Ectodermal cell (in vitro differentiated cells): ENCODE results near the gene DPYD.

Experiments used
- H3K27ac ChIP-seq: 2 replicates; pipeline ENCODE4 v1.7.0; 2013; ENCODE audit warnings: mild to moderate bottlenecking, low read depth, low read length; ENCODE audit not compliant: insufficient read depth, poor library complexity, severe bottlenecking
- H3K27me3 ChIP-seq: 2 replicates; pipeline ENCODE4 v1.7.0; 2013; ENCODE audit warnings: mild to moderate bottlenecking, low read length; ENCODE audit not compliant: insufficient read depth, control insufficient read depth, poor library complexity, severe bottlenecking
- H3K36me3 ChIP-seq: one replicate; pipeline ENCODE4 v1.7.0; 2013; ENCODE audit warnings: low read length; ENCODE audit not compliant: control insufficient read depth, insufficient read depth
- H3K4me1 ChIP-seq: one replicate; pipeline ENCODE4 v1.7.0; 2013; ENCODE audit warnings: low read length; ENCODE audit not compliant: control insufficient read depth, insufficient read depth
- H3K4me3 ChIP-seq: 2 replicates; pipeline ENCODE4 v1.7.0; 2013; ENCODE audit warnings: low read depth, low read length, control low read depth; ENCODE audit not compliant: insufficient read depth
- H3K9me3 ChIP-seq: 2 replicates; pipeline ENCODE4 v1.7.0; 2013; ENCODE audit warnings: mild to moderate bottlenecking, low read length, moderate library complexity; ENCODE audit not compliant: control insufficient read depth
- WGBS, 2 experiments: methylation state at CpG; one replicate each; pipeline ENCODE4 v1.1.7; 2013; ENCODE audit warnings: missing lambda C conversion rate in 2 of 2; 5-methylcytosine and 5-hydroxymethylcytosine counted together

DPYD gene

DNA sequence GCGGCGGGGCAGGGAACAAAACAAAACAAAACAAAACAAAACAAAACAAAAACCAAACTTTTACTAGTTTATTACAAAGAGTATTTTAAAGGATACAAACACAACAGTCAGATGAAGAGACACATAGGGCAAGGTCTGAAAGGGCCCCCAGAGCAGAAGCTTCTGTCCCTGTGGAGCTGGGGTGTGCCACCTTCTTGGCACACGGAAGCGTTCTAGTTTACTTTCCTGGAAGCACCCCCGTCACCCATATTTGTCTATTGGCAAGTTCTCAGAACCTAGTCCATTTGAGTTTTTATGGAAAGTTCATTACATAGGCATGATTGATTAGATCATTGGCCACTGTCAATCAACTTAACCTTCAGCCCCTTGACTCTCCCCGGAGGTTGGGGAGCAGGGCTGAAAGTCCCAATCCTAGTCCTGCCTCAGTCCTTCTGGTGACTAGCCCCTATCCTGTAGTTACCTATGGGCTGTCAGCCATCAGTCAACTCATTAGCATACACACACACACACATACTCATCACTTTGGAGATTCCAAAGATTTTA, 380.4 kb downstream of the DPYD start:
- Histone ChIP-seq H3K27me3 (no peaks in the 10 kb centered on the region), H3K4me3 (no peak overlapping the region)

DNA sequence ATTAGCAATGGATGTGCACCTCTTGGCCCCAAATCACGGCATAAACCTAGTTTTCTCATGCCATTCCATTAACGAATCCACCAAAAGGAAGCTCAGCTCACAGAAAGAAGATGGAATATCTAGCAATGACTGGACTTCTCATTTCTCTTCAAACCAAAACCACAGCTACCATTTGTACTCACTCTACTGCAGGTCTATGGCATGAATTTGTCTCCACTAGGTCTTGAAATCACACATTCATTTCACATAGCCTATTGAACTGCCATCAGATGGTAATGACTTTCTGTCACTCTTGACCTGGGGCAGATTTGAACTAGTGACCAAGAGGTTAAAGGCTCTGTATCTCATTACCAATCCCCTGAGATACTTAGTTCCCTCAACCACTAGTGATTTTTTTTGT, 382.7 kb downstream of the DPYD start:
- Histone ChIP-seq H3K4me3 (no peak overlapping the region), H3K4me1 (peaks cover 4% of the 10 kb centered on the region), H3K36me3 (no peaks in the 10 kb centered on the region), H3K9me3 (no peaks in the 10 kb centered on the region), H3K27me3 (no peaks in the 10 kb centered on the region), H3K27ac (no peak overlapping the region)
- WGBS, 2 experiments, result 91 to 96% methylated on average over 2 of the region's 2 CpGs

More for the DNA sequence above, 380.4 kb downstream of the DPYD start:
- Histone ChIP-seq H3K36me3 (no peaks in the 10 kb centered on the region), H3K4me1 (peaks cover 4% of the 10 kb centered on the region), H3K9me3 (no peaks in the 10 kb centered on the region), H3K27ac (no peak overlapping the region)
- 93 to 98% methylated on average over 4 of the region's 6 CpGs for WGBS, 2 experiments

DNA sequence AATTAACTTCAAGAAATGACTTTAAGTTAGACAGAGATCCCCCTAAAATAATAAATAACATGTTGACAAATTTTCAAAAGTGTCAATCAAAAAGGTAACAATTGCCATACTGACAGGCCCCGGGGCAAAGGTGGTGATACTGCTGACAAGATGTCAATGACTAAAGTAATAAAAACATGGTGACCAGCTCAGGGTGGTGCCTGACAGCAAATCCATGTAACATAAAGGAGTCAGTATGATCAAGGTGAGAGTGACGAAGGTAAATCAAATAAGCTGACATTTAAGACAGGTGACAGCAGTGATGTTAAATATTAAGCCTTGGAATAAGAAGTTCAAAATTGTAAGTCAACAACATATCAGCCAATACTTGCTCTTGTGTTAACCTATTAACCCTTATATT, 387.5 kb downstream of the DPYD start:
- 86 to 97% methylated on average over 2 of the region's 2 CpGs for WGBS, 2 experiments
- no peak overlapping the region for H3K27ac ChIP-seq

DNA sequence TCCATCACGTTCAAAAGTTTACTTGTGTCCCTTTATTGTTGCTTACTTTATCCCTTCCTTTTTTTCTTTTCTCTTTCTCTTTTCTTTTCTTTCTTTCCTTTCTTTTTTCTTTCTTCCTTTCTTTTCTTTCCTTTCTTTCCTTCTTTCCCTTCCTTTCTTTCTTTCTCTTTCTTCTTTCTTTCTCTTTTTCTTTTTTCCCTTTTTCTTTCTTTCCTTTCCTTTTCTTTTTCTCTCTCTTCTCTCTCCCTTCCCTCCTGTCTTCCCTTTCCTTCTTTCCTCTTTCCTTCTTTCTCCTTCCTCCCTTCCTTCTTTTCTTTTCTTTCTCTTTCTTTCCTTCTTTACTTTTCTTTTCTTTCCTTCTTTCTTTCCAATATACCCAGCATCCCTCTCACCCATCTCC, 391.2 kb downstream of the DPYD start:
- no peaks in the 10 kb centered on the region for H3K4me1 ChIP-seq
- H3K27ac ChIP-seq, result no peak overlapping the region
- no peak overlapping the region for H3K4me3 ChIP-seq
- H3K9me3 ChIP-seq, result no peaks in the 10 kb centered on the region
- 86 to 90% methylated on average over 1 of the region's 1 CpG for WGBS, 2 experiments
- H3K27me3 ChIP-seq, result no peaks in the 10 kb centered on the region
- no peaks in the 10 kb centered on the region for H3K36me3 ChIP-seq

More for the DNA sequence above, 387.5 kb downstream of the DPYD start:
- no peak overlapping the region for H3K4me3 ChIP-seq
- no peaks in the 10 kb centered on the region for H3K36me3 ChIP-seq
- H3K9me3 ChIP-seq, result no peaks in the 10 kb centered on the region
- no peaks in the 10 kb centered on the region for H3K27me3 ChIP-seq
- peaks cover 4% of the 10 kb centered on the region for H3K4me1 ChIP-seq

DNA sequence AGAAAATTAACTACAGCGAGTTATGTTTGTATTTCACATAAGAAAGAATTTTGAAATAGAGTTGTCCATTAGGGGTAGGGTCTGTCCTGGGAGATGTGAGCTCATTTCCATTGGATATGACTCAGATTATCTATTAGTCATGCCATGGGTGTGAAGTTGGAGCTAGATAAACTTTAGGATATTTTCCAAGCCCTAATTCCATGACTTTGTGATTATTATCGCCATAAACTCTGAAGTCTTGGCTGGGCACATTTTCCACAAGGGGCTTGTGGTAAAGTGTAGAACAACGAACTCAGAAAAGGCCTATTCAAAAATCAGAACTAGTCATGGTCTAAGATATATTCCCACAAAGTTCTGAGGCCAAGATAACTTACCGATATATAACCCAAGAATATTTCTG, 396.6 kb downstream of the DPYD start:
- Histone ChIP-seq H3K9me3 (no peaks in the 10 kb centered on the region), H3K36me3 (no peaks in the 10 kb centered on the region), H3K4me1 (no peaks in the 10 kb centered on the region), H3K4me3 (no peak overlapping the region), H3K27me3 (no peaks in the 10 kb centered on the region), H3K27ac (no peak overlapping the region)
- 92 to 94% methylated on average over 4 of the region's 4 CpGs for WGBS, 2 experiments

DNA sequence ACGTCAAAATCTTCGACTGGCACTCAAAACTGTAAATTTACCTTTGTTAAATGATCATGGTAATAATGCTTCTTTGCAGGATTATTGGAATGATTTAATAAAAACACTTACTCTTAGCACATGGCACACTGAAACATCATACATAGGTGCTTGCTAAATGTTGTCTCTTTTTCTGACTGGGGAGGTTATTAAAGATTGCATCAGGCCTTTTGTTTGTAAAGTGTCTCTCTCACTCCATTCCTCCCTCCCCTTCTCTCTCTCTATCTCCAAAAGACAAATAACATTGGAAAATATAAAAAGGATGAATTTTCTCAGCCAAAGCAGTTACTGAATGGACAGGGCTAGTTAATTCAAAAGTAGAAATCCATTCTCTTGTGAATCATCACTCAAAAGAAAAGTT, 404.2 kb downstream of the DPYD start:
- Histone ChIP-seq H3K36me3 (no peaks in the 10 kb centered on the region), H3K4me3 (no peak overlapping the region), H3K27ac (no peak overlapping the region), H3K9me3 (no peaks in the 10 kb centered on the region), H3K4me1 (no peaks in the 10 kb centered on the region), H3K27me3 (no peaks in the 10 kb centered on the region)
- 95 to 100% methylated on average over 2 of the region's 2 CpGs for WGBS, 2 experiments

DNA sequence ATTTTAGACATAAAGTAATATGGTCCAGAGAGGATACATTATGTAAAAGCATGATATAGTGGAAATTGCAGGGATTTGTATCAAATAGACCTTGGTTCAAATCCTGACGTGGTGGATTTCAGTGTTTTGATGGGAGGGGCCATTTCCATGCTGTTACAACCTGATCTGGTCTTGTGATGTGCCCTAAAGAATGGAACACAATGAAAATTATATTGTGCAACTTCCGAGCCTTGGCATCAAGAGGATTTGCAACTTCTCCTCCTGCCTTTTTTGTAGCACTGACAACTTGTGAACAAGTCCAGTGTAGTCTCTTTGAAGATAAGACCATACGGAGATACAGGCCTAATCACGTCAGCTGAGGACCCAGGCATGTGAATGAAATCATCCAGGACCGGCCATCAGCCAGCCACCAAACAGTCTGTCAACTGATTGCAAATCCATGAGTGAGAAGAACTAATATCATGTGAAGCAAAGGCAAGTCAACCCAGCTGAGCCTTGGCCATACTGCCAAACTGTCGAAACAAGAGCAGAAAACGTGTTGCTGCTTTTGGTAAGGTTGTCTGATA, 412.1 kb downstream of the DPYD start:
- Histone ChIP-seq H3K27ac (no peak overlapping the region), H3K9me3 (no peaks in the 10 kb centered on the region), H3K4me1 (peaks cover 3% of the 10 kb centered on the region), H3K36me3 (no peaks in the 10 kb centered on the region), H3K27me3 (no peaks in the 10 kb centered on the region), H3K4me3 (no peak overlapping the region)
- 93 to 94% methylated on average over 7 of the region's 7 CpGs for WGBS, 2 experiments

DNA sequence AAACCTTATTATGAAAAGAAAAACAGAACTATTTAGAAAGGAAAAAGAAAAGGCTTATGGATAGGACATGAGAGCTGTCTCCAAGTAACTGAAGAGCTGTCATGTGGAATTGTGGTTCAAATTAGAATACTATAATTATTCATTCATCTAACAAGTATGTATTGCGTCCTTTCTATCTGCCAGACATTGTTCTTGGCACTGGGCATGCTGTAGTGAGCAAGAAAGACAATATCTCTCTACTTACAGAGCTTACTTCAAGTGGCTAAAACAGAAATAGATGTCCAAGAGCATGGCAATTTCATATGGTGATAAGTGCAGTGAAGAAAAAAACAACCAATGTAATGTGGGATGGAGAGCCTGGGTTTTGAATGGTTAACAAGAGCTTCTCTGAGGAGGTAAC, 413.0 kb downstream of the DPYD start:
- H3K27me3 ChIP-seq, result no peaks in the 10 kb centered on the region
- H3K27ac ChIP-seq, result no peak overlapping the region
- 100% methylated on average over 1 of the region's 1 CpG for WGBS, 2 experiments
- no peak overlapping the region for H3K4me3 ChIP-seq
- H3K36me3 ChIP-seq, result no peaks in the 10 kb centered on the region
- no peaks in the 10 kb centered on the region for H3K9me3 ChIP-seq
- H3K4me1 ChIP-seq, result peaks cover 3% of the 10 kb centered on the region

DNA sequence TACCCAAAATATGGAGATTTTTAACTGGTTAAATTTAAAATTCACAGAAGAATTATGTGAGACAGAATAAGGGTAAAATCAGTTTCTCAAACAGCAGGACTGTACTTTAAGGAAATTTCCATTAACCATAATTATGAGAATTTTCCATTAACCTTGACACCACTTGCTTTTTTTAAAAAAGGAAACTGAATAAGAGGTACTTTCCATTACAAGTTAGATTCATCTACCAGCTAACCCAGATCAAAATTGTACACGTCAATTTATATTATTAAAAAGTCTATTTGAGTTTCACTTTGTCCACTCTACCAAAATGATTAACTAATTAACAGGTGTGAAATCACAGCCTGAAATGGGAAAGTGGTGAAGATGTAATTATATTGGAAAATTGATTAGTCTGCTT, 414.5 kb downstream of the DPYD start:
- Histone ChIP-seq H3K4me1 (peaks cover 3% of the 10 kb centered on the region), H3K4me3 (no peak overlapping the region), H3K9me3 (no peaks in the 10 kb centered on the region), H3K27me3 (no peaks in the 10 kb centered on the region), H3K36me3 (no peaks in the 10 kb centered on the region), H3K27ac (no peak overlapping the region)
- WGBS, 2 experiments, result no CpG with 5 or more reads among the region's 1 CpG

DNA sequence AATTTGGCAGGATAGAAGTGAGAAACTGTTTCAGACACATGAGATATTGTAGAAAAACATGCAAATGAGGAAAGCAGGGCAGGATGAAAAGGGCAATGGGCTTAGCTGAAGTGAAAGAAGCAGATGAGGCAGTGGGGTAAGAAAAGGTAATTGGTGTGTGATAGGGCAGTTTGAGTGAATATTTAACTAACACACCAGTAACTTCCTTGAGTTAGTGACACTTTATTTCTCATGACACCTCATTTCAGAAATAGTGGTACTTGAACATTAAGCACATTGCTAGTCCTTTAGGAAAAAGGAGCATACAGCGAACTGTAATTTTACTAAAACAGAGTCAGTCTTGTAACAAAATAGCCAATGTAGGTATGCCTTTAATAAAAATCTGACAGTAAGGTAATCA, 415.0 kb downstream of the DPYD start:
- 93% methylated on average over 1 of the region's 1 CpG; no CpG with 5 or more reads in 1 of the 2 experiments for WGBS, 2 experiments
- Histone ChIP-seq H3K4me3 (no peak overlapping the region), H3K27ac (no peak overlapping the region), H3K4me1 (peaks cover 3% of the 10 kb centered on the region), H3K36me3 (no peaks in the 10 kb centered on the region), H3K9me3 (no peaks in the 10 kb centered on the region), H3K27me3 (no peaks in the 10 kb centered on the region)

DNA sequence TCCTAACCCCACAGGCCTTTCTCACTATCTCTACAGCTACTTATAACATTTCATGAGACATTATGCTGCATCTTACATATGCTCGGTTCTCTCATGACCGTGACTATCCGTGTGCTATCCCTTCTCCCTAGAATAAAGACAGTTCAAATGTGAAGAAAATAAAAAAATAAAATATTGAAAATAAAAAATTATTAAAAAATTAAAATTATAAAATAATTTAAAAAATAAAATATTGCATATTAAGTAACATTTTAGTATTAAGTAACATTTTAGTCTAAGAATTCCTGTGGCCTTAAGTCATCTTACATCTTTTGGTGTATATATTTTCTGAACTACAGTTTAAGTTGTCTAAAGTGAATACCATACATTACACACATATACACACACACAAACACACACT, 415.5 kb downstream of the DPYD start:
- WGBS, 2 experiments, result 80 to 98% methylated on average over 1 to 3 of the region's 3 CpGs
- Histone ChIP-seq H3K4me3 (no peak overlapping the region), H3K27me3 (no peaks in the 10 kb centered on the region), H3K4me1 (peaks cover 3% of the 10 kb centered on the region), H3K36me3 (no peaks in the 10 kb centered on the region), H3K9me3 (no peaks in the 10 kb centered on the region), H3K27ac (no peak overlapping the region)
